Measurements from ENCODE around the gene DLGAP3. TPM values are rescaled to one million over a fixed set of nuclear protein-coding genes. Genes with fewer than 3 reads are reported as not detected.

DLGAP3 gene
- total and polyA plus RNA-seq, 2 donors (not counting 3 experiments of a cell fraction or from before 2014, with no cell fraction given) = 0.04 to 0.20 TPM

DNA sequence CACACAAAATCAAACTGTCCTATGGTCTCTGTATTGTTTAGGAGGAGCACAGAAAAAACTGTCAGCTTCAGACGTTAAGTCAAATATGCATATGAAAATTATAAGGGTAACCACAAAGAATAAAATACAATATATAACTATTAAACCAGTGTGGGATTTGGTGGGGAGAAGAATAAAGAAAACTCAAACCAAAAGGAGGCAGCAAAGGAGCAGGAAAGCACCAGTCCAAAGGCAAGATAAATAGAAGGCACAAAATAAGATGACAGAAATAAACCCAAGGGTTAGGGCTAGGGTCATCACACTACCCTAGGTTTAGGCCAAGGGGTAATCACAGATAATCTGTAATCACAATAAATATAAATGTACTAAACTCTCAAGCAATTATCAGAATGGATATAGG is 32.8 kb downstream of the DLGAP3 start:
- FAIRE-seq (no peak), DNase-seq (ENCODE audit: low read depth, low spot score) (no peak)
- intact Hi-C loops (cut with micrococcal nuclease) = no loop called here
- Histone ChIP-seq H3K27me3 (ENCODE audit: control insufficient read depth in 2 of 2, insufficient read depth in 2 of 2, low read length in 2 of 2) (no peaks in the 10 kb centered on the region), H4K20me1 (replicated peaks; ENCODE audit: control insufficient read depth, extremely low read depth, insufficient read depth, low read length) (no peaks in the 10 kb centered on the region), H3K79me2 (ENCODE audit: control insufficient read depth, insufficient read depth, low read length) (no peaks in the 10 kb centered on the region), H2AFZ (ENCODE audit: low read depth, low read length) (no peak overlapping the region), H3K4me1 (ENCODE audit: control insufficient read depth, extremely low read depth, insufficient read depth, low read length) (no peaks in the 10 kb centered on the region), H3K9me1 (replicated peaks; ENCODE audit: control insufficient read depth, extremely low read depth, insufficient read depth, low read length) (no peaks in the 10 kb centered on the region), H3K9ac (replicated peaks; ENCODE audit: extremely low read depth, insufficient read depth, low read length) (no peak overlapping the region), H3K36me3 (ENCODE audit: control insufficient read depth in 2 of 2, extremely low read depth in 1 of 2, insufficient read depth in 2 of 2, low read length in 2 of 2) (no peaks in the 10 kb centered on the region), H3K4me2 (ENCODE audit: insufficient read depth, low read length) (no peak overlapping the region), H3K9me3 (replicated peaks; ENCODE audit: control insufficient read depth, insufficient read depth, low read length) (no peaks in the 10 kb centered on the region), H3K4me3 (replicated peaks in 1 of 3; ENCODE audit: insufficient read depth in 1 of 3, low read depth in 1 of 3, low read length in 3 of 3) (no peak overlapping the region), H3K27ac (ENCODE audit: insufficient read depth, low read depth, low read length) (no peak overlapping the region)
- no TSS peak for BruUV-seq (replicated peaks)
- TF ChIP-seq POLR2AphosphoS5 (IDR thresholded peaks at IDR 0.05; ENCODE audit: insufficient read depth, low read depth, low read length) (no peak), EZH2 (IDR thresholded peaks at IDR 0.05; ENCODE audit: borderline replicate concordance, low read depth, low read length, severe bottlenecking) (no peak), POLR2A (IDR thresholded peaks at IDR 0.05; ENCODE audit: low read depth, low read length) (no peak), GATA2 (IDR thresholded peaks at IDR 0.05; ENCODE audit: insufficient read depth, insufficient read length, low read depth, low read length) (no peak), FOS (IDR thresholded peaks at IDR 0.05; ENCODE audit: borderline replicate concordance, insufficient read depth, low read length) (no peak), JUN (IDR thresholded peaks at IDR 0.05; ENCODE audit: borderline replicate concordance, insufficient read depth, insufficient read length, low read depth) (no peak), MYC (IDR thresholded peaks at IDR 0.05; ENCODE audit: low read depth, low read length) (no peak)
- TF ChIP-seq, protein P1, sequence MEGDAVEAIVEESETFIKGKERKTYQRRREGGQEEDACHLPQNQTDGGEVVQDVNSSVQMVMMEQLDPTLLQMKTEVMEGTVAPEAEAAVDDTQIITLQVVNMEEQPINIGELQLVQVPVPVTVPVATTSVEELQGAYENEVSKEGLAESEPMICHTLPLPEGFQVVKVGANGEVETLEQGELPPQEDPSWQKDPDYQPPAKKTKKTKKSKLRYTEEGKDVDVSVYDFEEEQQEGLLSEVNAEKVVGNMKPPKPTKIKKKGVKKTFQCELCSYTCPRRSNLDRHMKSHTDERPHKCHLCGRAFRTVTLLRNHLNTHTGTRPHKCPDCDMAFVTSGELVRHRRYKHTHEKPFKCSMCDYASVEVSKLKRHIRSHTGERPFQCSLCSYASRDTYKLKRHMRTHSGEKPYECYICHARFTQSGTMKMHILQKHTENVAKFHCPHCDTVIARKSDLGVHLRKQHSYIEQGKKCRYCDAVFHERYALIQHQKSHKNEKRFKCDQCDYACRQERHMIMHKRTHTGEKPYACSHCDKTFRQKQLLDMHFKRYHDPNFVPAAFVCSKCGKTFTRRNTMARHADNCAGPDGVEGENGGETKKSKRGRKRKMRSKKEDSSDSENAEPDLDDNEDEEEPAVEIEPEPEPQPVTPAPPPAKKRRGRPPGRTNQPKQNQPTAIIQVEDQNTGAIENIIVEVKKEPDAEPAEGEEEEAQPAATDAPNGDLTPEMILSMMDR (IDR thresholded peaks at IDR 0.05; ENCODE audit: extremely low read depth in 1 of 2, insufficient read depth in 1 of 2, low read depth in 1 of 2, low read length in 2 of 2) = no peak
- TF ChIP-seq, protein P2, sequence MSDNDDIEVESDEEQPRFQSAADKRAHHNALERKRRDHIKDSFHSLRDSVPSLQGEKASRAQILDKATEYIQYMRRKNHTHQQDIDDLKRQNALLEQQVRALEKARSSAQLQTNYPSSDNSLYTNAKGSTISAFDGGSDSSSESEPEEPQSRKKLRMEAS (IDR thresholded peaks at IDR 0.05; ENCODE audit: insufficient read depth, insufficient read length) = no peak
- POLR2A ChIA-PET = no interaction called here
- CTCF ChIA-PET = interaction anchor here (0.7 to 1.1 kb wide), 4 partner anchors 305 to 831 kb away, joined by 3 to 4 read pairs (median 3); no protein-coding TSS in a partner anchor
- dilution Hi-C loops (cut with MboI; ENCODE audit: extremely low pct_ligation_motif_present, low sequenced_read_pairs) = no loop called here
